GM12892 (cell line): ENCODE results near the gene FAM193A.

Experiments used
- POLR2A ChIP-seq: IDR thresholded peaks from 2 replicates; pipeline ENCODE4 v1.6.1; 2011; ENCODE audit warnings: low read depth, low read length, control low read depth
- POLR2AphosphoS5 ChIP-seq: IDR thresholded peaks from 2 replicates; pipeline ENCODE4 v1.6.1; 2011; ENCODE audit warnings: low read depth, low read length, control low read depth
- TAF1 ChIP-seq: IDR thresholded peaks from 2 replicates; pipeline ENCODE4 v1.6.1; 2011; ENCODE audit warnings: low read depth, mild to moderate bottlenecking, control low read depth, low read length, borderline replicate concordance

DNA sequence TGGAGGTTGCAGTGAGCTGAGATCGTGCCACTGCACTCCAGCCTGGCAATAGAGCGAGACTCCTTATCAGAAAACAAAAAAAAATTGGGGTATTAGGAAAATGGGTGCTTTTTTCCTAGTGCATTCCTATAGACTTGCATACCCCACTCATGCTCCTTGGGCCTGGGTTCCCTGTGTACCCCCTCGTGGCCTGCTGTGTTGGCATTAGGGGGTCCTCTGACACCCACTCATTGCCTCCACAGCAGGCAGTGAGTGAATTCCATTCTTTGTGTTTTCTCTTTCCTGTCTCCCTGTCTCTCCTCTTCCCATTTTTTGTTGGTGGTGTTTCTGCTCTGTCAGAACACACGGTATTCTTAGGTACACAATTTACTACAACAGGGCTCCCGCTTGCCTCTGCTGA lies 176.9 kb downstream of the FAM193A start:
- TF ChIP-seq POLR2AphosphoS5 (no peak), POLR2A (no peak), TAF1 (no peak)
